HG03439 (cell line): ENCODE measurements around the gene DPP4.
"Not testable (repeated sequence)": the region's sequence is repeated elsewhere in the genome, so short reads cannot be mapped to it uniquely, and the experiment has no call there.

Source experiments
- ATAC-seq: cut with Tn5 transposase; IDR thresholded peaks from one replicate; pipeline ENCODE4 v1.9.1; 2021; ENCODE audit warnings: mild to moderate bottlenecking, moderate library complexity; ENCODE audit not compliant: unreplicated experiment

Gene DPP4

GRCh38 chr2:161991991-161992390, 82.0 kb downstream of the DPP4 start:
- ATAC-seq: no peak

- ATAC-seq: no peak
Observed at GRCh38 chr2:161990741-161991140, 83.3 kb downstream of the DPP4 start.

GRCh38 chr2:161990036-161990435, 84.0 kb downstream of the DPP4 start:
- ATAC-seq: no peak

- ATAC-seq: no peak
Observed at GRCh38 chr2:161988589-161988988, 85.4 kb downstream of the DPP4 start.

GRCh38 chr2:161987311-161987710, 86.7 kb downstream of the DPP4 start:
- no peak for ATAC-seq

GRCh38 chr2:161983866-161984265, 90.1 kb downstream of the DPP4 start:
- ATAC-seq: no peak

- no peak for ATAC-seq
Observed at GRCh38 chr2:161983331-161983651, 90.7 kb downstream of the DPP4 start.

GRCh38 chr2:161982548-161983330, 91.3 kb downstream of the DPP4 start:
- no peak for ATAC-seq

- ATAC-seq: no peak
Observed at GRCh38 chr2:161981679-161982250, 92.2 kb downstream of the DPP4 start.

- no peak for ATAC-seq
Observed at GRCh38 chr2:161980976-161981375, 93.0 kb downstream of the DPP4 start.

- ATAC-seq: no peak
Observed at GRCh38 chr2:161979490-161979889, 94.5 kb downstream of the DPP4 start.

GRCh38 chr2:161977926-161978325, 96.1 kb downstream of the DPP4 start:
- ATAC-seq: not testable (repeated sequence)

GRCh38 chr2:161976917-161977316, 97.1 kb downstream of the DPP4 start:
- ATAC-seq: no peak

GRCh38 chr2:161976295-161976694, 97.7 kb downstream of the DPP4 start:
- ATAC-seq: no peak

GRCh38 chr2:161975813-161976160, 98.2 kb downstream of the DPP4 start:
- ATAC-seq: no peak

- no peak for ATAC-seq
Observed at GRCh38 chr2:161975062-161975812, 98.8 kb downstream of the DPP4 start.

- ATAC-seq: no peak
Observed at GRCh38 chr2:161974461-161974860, 99.6 kb downstream of the DPP4 start.

GRCh38 chr2:161972866-161973265, 101.1 kb downstream of the DPP4 start:
- no peak for ATAC-seq

GRCh38 chr2:161972232-161972631, 101.8 kb downstream of the DPP4 start:
- no peak for ATAC-seq

- ATAC-seq: no peak
Observed at GRCh38 chr2:161971551-161971950, 102.5 kb downstream of the DPP4 start.

GRCh38 chr2:161969159-161969558, 104.9 kb downstream of the DPP4 start:
- no peak for ATAC-seq

- ATAC-seq: no peak
Observed at GRCh38 chr2:161965994-161966393, 108.0 kb downstream of the DPP4 start.
